ENCODE measurements around the gene ZMAT3.

The ZMAT3 gene

GRCh38 chr3:179021119-179021903 is 50.3 kb downstream of the ZMAT3 start:
- no peak for DNase-seq (ENCODE audit: low spot score)

DNA sequence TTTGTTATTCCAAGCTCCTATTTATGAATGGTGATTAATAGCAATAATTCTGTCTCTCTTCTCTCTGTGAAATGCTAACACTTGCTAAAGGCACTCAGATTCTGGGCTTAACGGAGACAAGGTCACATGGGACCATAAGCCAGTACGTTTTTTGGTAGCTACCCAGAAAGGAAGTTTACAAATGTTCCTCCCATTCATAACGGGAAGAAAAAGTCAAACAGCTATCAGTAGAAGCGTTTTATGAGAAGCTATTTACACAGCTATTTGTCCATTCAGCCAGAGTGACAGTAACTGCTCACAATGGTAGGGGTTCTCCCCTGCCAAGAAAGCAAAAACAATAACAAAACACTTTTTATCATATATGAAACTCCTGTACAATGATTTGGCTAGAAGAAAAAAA is 51.5 kb downstream of the ZMAT3 start:
- no peak for DNase-seq (ENCODE audit: low spot score)

DNA sequence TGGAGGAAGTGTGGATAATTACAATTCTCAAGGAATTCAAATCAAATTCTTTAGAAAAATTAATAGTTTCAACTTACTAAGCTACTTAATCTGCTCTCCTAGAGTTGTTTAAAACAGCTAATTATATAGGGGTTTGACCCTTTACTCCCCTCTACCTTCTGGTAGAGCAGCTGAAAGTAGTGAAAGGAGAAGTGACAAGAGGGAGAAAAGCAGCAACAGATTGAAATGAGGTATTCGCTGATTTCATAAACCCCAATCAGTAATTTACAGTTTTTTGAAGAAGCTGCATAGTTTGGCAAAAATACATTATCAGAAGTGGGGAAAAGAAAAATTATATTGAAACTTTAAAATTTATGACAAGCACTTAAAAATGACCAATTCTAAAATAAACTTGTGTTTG is 52.8 kb downstream of the ZMAT3 start:
- no peak for DNase-seq (ENCODE audit: low spot score)

GRCh38 chr3:179016979-179017670 is 54.5 kb downstream of the ZMAT3 start:
- peak; percentile 22 for DNase-seq (ENCODE audit: low spot score)

GRCh38 chr3:179015551-179016020 is 56.0 kb downstream of the ZMAT3 start:
- peak; percentile 90 for DNase-seq (ENCODE audit: low spot score)

DNA sequence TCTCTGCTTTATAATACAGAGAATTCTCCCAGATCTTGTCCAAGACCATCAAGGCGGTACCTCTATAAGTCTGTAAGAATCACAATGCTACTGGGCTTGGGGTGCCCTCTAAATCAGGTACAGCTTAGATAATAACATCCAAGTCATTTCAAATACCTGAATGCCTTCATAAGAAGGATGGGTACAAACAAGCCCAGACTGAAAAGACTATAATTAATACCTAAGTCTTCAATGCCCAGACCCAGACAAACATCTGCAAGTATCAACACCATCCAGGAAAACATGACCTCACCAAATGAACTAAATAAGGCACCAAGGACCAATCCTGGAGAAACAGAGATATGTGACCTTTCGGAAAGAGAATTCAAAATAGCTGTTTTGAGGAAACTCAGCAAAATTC is 65.9 kb downstream of the ZMAT3 start:
- no peak for DNase-seq (ENCODE audit: low spot score)

- DNase-seq (ENCODE audit: low spot score), result no peak
Measured at GRCh38 chr3:179005213-179005612, 66.4 kb downstream of the ZMAT3 start.

GRCh38 chr3:179000659-179001058 is 71.0 kb downstream of the ZMAT3 start:
- no peak for DNase-seq (ENCODE audit: low spot score)

GRCh38 chr3:179000144-179000543 is 71.5 kb downstream of the ZMAT3 start:
- DNase-seq (ENCODE audit: low spot score), result no peak

- no peak for DNase-seq (ENCODE audit: low spot score)
Measured at GRCh38 chr3:178996399-178996798, 75.2 kb downstream of the ZMAT3 start.

DNA sequence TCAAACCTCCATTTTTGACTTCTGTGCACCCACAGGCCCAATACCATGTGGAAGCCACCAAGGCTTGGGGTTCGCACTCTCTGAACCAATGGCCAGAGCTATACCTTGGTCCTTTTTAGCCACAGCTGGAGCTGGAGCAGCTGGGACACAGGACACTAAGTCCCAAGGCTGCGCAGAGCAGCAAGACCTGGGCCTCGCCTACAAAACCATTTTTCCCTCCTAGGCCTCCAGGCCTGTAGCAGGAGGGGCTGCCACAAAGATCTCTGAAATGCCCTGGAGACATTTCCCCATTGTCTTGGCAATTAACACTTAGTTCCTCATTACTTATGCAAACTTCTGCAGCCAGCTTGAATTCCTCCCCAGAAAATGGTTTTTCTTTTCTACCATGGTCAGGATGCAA is 81.3 kb downstream of the ZMAT3 start:
- DNase-seq (ENCODE audit: low spot score), result no peak

- DNase-seq (ENCODE audit: low spot score), result no peak
Measured at GRCh38 chr3:178989821-178990220, 81.8 kb downstream of the ZMAT3 start.

DNA sequence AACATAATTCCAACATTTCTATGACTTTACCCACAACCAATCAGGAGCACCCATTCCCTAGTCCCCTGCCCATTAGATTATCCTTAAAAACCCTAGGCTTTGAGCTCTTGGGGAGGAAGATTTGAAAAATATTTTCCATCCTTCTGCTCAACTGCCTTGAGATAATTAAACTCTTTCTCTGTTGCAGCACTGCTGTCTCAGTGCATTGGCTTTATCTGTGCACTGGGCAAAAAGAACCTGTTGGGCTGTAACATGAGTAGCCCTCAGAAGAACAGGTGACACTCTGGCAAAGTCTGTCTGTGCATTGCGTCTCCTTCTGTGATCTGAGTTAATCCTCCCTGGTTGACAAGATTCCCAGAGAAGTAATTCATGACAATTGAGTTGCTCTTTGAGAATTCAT is 83.9 kb downstream of the ZMAT3 start:
- DNase-seq (ENCODE audit: low spot score), result no peak

- no peak for DNase-seq (ENCODE audit: low spot score)
Measured at GRCh38 chr3:178986456-178986855, 85.2 kb downstream of the ZMAT3 start.

- no peak for DNase-seq (ENCODE audit: low spot score)
Measured at GRCh38 chr3:178982137-178982536, 89.5 kb downstream of the ZMAT3 start.

- no peak for DNase-seq (ENCODE audit: low spot score)
Measured at GRCh38 chr3:178975320-178975719, 96.3 kb downstream of the ZMAT3 start.

DNA sequence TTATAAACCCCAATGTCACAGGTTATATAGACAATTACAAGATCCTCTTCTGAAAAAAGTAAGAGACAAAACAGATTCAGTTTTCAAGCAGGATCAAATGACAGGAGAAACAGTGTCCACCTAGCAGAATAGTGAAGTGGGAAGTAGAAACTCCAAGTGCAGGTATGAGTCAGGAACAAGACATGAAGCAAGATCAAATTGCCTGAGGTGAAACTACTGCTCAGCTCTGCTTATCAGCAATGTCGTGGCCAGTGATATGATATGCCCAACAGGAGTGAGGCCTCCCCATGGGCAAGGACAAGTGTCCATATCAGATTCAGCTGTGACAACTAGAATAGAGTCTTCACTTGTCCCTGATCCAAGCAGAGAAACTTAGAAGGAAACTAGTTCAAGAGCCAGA is 100.0 kb downstream of the ZMAT3 start:
- DNase-seq (ENCODE audit: low spot score), result no peak

DNA sequence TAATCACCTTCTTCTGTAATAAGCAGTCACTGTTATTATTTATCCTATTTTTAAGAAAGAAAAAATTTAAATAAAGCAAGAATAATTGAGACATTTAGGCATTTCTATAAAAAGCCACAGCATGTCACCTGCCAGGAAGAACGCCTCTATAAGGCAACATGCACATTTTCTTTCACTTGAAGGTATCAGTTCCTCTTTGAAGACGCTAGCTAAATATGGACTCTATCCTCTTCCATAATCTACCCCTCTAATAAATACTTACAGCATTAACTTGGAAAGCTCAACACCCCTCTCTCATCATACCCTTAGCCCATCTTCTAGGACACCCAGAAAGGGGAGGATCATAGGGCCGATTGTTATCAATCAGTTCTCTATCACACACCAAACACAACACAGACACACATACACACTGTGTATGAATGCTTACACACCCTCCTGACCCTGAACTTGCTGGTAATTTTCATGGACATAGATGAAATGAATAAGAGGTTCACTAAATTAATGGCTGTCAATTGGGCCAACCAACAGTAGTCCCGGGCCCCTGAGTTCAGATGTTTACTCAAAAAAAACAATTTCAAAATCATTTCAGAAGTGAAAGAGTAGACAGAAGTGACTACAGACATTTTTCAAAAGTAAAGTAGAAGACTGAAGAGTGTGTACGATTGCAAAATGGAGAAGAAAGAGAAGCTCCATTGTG is 102.5 kb downstream of the ZMAT3 start:
- DNase-seq (ENCODE audit: low spot score), result no peak
